HG03060 (cell line): ENCODE measurements around the gene PTPRT.

Source experiments
- ATAC-seq: cut with Tn5 transposase; IDR thresholded peaks from one replicate; pipeline ENCODE4 v1.9.1; 2021; ENCODE audit warnings: low read depth, moderate number of reproducible peaks; ENCODE audit not compliant: unreplicated experiment

PTPRT gene

DNA sequence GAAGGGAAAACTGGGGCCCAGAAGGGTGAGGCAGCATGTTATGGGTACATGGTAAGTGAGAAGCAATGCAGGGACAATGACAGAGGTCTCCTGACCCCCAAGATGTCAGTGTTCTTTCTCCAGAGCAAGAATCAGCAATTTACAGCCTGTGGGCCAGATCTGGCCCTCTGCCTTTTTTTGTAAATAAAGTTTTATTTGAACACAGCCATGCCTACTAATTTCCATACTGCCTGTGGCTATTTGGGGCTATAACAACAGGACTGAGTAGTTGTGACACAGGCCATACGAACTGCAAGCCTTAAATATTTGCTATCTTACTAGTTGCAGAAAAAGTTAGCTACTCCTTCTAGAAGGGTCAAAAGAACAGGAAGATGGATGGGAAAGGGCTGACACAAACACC, 52.5 kb downstream of the PTPRT start:
- ATAC-seq = no peak

DNA sequence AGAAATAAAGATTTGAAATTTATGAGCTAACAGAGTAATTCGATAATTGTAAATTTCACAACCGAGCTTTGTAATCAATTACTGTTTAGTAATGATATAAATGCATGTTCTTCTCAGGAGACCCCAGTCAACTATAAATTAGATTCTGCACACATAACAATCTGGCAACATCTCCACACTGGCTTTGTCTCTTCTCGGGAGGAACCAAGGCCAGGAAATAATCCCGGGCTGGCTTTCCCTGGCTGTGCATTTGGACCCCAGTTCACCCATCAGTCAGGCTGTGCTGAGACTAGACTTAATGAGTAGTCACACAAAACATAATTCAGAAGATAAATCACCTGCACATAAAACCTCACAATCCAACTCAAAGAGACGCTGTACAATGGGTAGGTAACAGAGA, 65.5 kb downstream of the PTPRT start:
- ATAC-seq = no peak

DNA sequence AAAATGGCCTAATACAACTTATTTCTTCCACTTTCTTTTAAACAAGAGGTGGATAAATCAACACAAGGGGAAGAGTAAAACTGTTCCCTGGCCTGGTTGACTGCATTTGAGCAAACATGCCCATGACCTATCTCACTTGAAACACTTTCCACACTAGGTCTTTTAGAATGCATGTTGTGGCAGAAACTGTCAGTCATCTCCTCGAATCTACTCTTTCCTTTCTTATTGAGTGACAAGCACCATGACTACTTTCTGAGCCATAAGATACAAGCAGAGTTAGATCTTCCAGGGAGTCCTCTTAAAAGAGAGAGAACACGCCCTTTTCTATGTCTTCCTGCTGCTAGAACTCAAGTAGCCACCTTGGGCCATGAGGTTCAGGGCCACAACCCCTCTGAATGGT, 66.5 kb downstream of the PTPRT start:
- ATAC-seq = no peak

DNA sequence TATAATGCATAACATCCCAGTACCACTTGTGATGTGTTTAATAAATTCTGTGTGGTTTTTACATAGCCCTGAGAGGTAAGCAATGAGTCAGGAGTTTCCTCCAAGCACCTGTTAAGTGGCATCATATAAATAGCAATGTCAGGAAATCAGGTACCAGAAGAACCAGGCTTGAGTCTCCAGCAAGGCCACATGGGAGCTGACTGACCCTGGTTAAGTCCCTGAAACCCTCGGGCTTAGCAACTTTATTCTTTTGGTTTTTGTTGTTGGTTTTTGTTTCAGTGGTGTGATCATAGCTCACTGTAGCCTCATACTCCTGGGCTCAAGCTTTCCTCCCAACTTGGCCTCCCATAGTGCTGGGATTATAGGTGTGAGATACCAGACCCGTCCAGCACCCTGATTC, 70.0 kb downstream of the PTPRT start:
- no peak for ATAC-seq

DNA sequence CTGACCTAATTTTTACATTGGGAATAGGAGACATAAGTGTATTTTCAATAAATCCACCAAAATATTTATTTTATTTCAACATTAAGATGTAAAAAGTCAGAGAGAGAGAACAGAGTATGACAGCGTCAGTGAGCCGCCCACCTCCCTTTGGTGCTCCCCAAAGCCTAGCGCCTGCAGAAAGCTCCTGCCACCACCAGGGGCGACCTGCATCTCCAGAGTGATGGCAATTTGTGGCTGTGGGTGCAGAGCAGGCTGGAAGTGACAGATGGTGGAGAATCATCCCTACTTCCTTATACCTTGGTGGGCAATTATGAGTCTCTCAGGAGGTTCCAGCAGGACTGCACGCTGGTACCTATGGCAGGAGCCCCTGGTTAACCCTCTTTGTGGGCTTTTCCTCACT, 87.3 kb downstream of the PTPRT start:
- no peak for ATAC-seq

DNA sequence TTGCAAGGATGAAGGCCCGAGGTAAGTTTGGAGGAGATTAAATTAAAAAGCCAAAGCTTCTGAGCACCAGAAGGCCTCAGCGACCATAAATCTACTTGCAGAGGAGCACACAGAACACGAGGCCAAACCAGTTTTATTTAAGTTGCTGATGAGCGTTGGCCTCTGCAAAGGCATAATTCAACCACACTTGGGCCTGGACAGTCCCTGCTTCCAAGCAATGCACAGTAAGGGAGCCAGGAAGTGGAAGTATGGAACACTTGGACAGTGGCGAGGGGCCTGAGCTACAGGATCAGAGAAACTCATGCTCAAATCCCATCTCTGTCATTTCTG, 92.8 kb downstream of the PTPRT start:
- no peak for ATAC-seq

DNA sequence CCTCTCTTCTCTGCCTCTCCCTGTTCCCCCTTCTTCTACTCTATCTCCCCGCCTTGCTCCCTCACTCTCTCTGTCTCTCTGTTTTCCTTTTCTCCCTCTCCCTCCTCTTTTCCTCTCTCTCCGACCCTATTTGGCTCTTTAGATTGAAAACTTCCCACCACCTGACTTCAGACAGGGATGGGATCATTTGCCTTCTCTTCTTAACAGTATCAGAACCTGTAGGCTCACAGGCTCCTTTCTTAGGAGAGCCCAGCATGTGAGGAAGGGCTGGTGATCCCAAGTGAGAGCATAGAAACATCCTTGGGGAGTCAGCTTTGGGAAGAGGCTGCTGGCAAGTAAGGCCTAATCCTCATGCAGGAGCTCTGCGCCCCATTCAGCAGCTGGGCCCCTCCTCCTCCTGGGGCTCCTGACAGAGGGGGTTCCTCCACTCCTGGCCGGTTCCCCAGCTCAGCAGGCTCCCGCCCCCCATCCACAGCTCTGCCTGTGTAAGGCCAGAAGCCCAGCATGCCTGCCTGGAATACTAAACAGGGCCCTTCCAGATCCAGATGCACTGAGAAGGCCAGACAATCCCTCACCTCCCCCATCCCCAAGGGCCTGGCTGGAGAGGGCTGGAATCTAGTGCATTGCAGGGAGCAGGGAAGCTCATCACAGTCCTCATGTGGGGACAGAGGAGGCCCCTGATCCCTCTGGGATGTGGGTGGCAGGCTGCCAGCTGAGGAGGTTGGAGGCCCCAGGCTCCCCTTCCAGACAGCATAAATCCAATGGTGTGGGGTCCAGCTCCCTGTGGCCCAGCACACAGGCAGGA, 93.4 kb downstream of the PTPRT start:
- no peak for ATAC-seq

DNA sequence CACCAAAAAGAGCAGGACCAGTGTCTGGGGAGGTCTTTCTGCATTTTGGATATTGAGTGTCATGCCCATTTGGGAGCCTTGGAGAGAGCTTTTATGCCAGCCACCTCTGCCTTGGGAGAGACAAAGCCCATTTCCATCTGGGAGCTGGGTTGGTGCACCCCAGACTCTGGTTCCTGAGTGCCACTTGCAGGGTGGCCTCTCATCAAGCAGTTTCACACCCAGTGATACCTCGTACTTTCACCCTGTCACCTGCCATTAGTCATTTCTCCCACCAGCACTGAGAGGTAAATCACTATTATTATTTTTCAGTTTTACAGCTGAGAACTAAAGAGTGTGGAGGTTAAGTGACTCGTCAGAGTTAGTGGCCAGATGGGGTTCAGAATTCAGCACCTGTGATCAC, 94.7 kb downstream of the PTPRT start:
- ATAC-seq = no peak

DNA sequence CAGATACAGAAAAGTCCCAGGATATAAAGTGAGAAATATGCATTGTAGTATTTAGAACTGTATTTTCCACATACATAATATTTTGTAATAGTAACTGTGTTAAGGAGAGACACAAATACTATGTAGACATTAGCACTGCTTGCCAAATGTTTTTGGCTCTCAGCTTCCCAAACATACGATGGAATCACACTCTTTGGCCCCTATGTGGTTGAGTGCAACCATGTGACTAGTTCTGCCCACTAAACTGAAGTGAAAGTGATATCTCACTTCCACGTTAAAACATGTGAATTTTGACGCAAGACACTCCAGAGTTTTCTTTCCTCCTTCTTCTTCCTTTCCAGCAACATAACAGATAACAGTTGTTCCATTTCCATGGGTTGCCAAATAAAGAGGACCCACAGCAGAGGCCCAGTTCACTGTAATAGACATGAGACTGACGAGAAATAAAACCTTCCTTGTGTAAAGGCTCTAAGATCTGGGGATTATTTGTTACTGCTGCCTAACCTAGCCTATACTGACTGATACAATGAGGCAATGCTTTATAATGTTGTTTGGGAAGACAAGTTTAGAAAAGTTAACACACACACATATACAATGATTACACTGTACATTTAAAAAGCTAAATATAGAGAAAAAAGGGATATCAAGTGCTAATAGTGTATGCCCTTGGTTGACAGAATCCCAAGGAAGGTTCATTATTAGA, 97.2 kb downstream of the PTPRT start:
- ATAC-seq = no peak

DNA sequence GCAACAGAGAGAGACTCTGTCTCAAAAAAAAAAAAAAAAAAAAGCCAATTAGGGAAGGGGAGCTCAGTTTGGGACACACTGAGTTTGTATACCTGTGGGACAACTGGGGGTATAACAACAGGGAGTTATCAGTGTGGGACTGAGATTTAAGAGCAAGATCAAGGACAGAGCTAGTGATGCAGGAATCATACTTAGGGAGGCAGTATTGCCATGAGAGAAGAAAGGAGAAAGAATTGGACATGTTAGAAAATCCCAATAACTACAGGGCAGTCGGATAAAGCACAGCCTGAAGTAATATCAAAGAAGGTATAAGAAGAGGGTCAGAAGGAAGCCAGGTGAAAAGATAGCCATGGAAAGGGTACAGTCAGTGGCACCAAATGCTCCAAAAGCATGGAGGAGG, 121.2 kb downstream of the PTPRT start:
- no peak for ATAC-seq

DNA sequence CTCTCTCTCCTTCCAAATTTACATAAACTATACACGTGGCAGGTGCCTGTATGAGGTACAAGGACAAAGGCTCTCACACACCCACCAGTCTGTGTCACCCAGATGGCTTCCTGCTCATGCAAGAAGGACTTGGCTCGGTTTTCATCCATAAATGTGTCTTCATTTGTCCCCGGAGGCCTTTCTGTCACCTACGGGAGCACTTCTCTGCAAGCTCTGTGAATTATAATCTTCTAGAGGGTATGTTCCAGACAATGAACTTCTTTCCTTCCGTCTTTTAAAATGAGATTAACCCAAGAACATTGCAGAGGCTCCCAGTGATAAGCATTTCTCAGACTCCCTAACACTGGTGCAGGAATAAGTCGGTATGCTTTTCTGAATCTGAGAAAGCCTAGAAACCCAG, 123.6 kb downstream of the PTPRT start:
- ATAC-seq = no peak

DNA sequence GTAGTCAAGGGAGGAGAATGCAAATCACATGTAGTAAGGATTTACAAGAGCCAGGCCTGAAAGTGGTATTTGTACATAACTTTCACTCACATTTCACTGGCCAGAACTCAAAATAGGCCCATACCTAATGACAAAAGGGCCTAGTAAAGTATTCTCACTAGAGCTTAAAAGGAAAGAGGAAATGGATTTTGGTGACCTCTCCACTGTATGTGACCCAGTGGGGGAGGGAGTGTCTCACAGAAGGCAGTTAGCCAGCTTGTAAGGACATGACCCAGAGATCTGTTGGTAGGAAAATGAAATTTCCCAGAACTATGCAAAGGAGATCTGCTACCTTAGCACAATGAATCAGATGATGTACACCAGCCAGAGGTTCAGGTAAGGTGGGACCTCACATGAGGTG, 124.4 kb downstream of the PTPRT start:
- ATAC-seq = no peak

DNA sequence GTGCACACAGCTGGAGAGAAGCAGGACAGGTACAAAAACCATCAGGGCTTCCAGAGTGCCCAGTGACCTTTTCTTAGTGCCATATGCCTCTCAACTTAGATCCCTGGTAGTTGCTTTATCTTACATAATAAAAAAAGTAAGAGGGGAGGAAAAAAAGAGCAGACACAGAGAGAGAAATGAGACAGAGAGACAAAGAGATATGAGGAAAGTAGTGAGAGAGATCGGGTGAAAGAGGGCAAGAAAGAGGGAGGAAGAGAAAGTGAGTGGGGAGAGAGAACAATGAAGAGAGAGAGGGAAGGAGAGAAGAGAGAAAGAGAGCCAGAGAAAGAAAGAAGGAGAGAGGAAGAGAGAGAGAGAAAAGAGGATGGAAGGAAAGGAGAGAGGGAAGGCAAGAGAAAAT, 131.6 kb downstream of the PTPRT start:
- ATAC-seq = no peak

DNA sequence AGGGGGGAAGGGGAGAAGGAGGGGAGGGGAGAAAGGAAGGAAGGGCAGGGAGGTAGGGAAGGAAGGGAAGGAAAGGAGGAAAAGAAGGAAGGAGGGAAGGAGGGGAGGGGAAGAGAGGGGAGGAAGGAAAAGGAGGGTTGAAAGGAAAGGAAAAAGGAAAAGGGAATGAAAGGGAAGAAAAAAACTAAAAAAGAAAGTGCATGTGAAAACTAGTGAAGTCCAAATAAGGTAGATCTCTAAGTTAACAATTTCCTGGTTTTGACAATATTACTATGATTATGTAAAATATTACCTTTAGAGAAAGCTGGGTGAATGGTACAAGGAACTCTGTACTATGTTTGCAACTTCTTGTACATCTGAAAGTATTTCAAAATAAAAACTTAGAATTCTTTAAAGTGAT, 132.4 kb downstream of the PTPRT start:
- no peak for ATAC-seq

DNA sequence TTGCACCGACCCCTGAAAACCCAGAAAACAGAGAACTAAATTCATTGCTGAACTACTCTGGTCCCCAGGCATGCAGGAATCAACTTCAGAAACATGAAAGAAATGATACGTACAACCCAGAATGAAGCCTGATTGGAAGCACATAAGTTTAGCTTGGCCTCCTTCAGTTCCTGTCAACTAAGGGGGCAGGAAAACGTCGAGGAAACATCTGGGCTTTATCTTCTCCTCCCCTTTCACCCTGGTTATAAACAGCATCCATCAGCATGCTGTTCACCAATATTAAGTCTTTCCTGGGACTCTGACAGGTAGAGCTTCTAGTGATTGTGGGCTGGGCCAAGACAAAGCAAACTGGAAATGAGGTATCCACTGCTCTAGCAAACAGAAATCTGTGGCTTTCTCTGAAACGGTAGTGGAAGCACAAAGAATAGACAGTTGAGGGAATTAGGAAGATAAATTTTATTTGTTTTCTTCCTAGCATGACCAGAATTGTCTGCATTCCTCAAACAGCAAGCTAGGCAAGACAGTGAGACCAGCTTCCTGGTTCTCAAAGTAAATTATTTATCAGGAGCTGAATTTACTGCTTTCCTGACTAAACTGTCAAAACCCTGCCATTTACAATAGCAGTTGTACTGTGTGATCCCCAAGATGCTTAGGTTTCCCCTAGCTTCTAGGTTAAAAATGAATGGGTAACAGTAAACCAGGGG, 134.4 kb downstream of the PTPRT start:
- no peak for ATAC-seq

DNA sequence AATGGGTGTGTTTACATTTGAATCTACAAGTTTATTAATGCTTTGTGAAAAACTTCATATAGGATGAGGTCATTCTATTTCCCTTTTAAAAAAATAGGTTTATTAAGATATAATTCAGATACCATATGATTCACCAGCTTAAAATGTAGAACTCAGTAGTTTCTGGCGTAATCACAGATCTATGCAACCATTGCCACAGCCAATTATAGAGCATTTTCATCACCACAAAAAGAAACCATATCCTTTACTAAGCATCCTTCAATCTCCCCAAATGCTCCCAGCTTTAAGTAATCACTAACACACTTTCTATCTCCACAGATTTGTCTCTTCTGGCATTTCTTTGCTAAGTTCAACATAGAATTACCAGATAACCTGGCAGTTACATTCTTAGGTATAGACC, 137.2 kb downstream of the PTPRT start:
- no peak for ATAC-seq

DNA sequence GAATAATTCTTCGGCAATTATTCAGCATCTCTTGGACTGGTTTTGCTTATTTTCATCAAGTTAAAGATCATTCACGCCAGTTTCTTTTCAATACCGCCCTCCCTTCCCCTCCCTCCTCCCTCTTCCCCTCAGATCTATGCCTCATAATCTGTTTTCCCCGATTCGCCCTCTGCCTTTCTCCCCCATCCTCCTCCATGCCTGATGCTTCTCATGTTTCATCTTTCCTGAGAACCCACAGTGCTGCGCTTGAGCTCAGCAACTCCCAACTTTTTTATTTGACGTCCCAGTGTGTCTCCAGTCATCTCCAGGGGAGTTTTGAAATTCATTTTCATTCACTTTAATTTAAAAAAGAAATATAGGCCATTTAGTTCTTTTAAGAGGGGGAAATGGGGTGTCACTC, 142.7 kb downstream of the PTPRT start:
- no peak for ATAC-seq

DNA sequence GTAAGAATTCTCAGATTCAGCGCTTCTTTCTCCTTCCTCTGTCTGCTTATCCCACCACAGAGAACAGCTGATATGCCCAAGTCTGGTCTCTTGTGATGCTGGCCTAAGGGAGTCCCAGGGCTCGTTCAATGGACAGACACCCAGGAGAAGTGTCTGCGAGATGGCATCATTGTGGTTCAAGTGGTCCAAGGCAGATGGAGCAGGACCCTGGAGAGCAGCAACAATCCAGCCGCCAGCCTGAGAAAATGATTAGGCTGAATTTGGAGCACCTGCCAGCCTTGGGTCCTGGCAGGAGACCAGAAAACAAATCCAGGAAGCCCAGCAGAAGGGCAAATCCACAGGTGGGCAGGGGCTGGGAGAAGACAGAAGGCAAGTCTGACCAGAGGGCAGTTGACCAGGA, 145.8 kb downstream of the PTPRT start:
- ATAC-seq = no peak

DNA sequence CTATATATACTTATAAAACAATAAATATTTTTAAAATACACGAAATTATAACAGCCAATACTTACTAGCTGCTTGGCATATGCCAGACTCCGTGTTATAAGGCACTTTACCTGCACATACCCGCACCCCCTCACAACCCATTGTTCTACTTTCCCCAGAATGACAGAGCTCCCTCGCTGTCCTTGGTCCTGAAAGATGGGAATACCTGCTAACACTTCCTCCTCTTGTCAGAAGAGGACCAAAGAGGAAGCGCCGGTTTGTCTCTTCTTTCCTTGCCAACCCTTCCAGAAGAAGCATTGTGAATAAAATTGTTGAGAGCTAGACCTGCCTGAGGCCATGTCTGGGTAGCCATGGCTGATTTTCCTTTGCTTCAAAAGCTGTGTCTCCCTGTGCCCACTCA, 149.3 kb downstream of the PTPRT start:
- ATAC-seq = no peak

DNA sequence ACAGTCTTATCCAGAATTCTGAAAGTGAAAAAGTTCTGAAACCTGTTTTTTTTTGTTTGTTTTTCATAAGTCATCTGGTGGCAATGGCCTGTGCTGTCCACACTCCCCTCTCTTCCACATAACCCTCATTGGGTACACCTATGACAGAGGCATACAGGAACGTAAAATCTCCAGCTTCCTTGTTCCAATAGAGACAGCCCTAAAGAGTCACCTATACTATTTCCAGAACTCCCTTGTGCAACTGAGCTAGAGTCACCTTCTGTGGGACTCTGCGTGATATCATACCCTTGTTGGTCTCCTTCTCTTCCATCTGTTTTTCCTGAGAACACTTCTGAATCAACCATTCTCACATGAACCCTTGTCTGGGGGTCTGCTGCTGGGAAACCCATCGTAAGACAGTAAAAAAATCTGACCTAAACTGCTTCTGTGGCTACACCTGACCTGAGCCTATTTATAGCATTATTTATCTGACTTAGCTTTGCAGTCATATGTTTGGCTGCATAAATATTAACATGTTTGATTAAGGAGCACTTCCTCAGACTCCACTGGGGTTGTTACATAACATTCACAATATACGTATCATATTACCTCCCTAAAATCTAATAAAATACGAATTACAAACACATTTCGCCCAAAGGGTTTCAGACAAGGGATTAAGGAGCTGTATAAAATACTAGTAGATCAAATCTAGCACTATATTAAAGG, 151.9 kb downstream of the PTPRT start:
- ATAC-seq = no peak
